Endothelial cell of umbilical vein (primary cell): ENCODE data around the gene STC2.

Experiments
- GATA2 ChIP-seq: IDR thresholded peaks from 2 replicates; pipeline ENCODE4 v1.7.0; 2011; ENCODE audit warnings: low read depth, mild to moderate bottlenecking, moderate library complexity, mixed read lengths, low read length; ENCODE audit not compliant: insufficient read length, insufficient read depth
- JUN ChIP-seq: IDR thresholded peaks from 2 replicates; pipeline ENCODE4 v1.6.1; 2011; ENCODE audit warnings: borderline replicate concordance, low read depth; ENCODE audit not compliant: insufficient read length, insufficient read depth
- POLR2AphosphoS5 ChIP-seq: IDR thresholded peaks from 2 replicates; pipeline ENCODE4 v1.6.1; 2012; ENCODE audit warnings: low read depth, mild to moderate bottlenecking, control low read depth, low read length, moderate library complexity; ENCODE audit not compliant: insufficient read depth
- TF ChIP-seq, protein P1 (sequence below), 2 donors: IDR thresholded peaks; 1 replicate in 1 of 2; 2 replicates in 1 of 2; pipeline ENCODE4 v1.5.1; 2011; ENCODE audit warnings: low read length in 2 of 2, mild to moderate bottlenecking in 2 of 2, moderate library complexity in 2 of 2, control low read depth in 1 of 2, inconsistent platforms in 1 of 2, low read depth in 1 of 2; ENCODE audit not compliant: insufficient read depth in 1 of 2; ENCODE audit errors: extremely low read depth in 1 of 2

DNA sequence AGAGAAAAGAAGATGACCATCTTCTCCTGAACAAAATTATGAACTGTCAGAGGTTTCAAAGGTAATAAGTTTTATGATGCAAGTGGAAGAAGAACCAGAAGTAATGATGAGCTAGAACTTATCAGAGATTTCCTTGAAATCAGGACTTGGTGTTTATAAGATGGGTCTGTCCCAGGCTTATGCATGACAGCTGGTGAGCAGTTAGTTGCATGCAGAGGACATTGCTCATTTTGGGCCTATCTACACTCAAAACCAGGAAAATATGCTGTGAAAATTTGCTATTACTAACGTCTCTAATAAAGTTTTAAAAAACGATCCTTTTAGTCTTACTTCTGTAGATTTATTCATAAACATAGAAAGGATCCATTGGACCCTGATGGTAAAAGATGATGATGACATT is 6.6 kb upstream of the STC2 start:
- TF ChIP-seq, protein P1, sequence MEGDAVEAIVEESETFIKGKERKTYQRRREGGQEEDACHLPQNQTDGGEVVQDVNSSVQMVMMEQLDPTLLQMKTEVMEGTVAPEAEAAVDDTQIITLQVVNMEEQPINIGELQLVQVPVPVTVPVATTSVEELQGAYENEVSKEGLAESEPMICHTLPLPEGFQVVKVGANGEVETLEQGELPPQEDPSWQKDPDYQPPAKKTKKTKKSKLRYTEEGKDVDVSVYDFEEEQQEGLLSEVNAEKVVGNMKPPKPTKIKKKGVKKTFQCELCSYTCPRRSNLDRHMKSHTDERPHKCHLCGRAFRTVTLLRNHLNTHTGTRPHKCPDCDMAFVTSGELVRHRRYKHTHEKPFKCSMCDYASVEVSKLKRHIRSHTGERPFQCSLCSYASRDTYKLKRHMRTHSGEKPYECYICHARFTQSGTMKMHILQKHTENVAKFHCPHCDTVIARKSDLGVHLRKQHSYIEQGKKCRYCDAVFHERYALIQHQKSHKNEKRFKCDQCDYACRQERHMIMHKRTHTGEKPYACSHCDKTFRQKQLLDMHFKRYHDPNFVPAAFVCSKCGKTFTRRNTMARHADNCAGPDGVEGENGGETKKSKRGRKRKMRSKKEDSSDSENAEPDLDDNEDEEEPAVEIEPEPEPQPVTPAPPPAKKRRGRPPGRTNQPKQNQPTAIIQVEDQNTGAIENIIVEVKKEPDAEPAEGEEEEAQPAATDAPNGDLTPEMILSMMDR (IDR thresholded peaks at IDR 0.05; ENCODE audit: extremely low read depth in 1 of 2, insufficient read depth in 1 of 2, low read depth in 1 of 2, low read length in 2 of 2), result no peak
- TF ChIP-seq JUN (no peak), GATA2 (no peak), POLR2AphosphoS5 (no peak)
